ENCODE measurements around the gene SLC35C1.
"Not testable (repeated sequence)": the region's sequence is repeated elsewhere in the genome, so short reads cannot be mapped to it uniquely, and the experiment has no call there.

- TF ChIP-seq STAT5A (IDR thresholded peaks at IDR 0.05; ENCODE audit: borderline replicate concordance, low read length); PRDM10 (IDR thresholded peaks at IDR 0.05; ENCODE audit: partially characterized antibody); POLR2AphosphoS5 (IDR thresholded peaks at IDR 0.05; ENCODE audit: control insufficient read depth, insufficient read depth, low read depth, low read length): not testable (repeated sequence)
Measured at GRCh38 chr11:45840251-45840650, 35.3 kb downstream of the SLC35C1 start.

Data from K562 (cell line).